OCI-LY3 (cell line): Measurements from ENCODE around the gene ABCC6.
"Not testable (repeated sequence)": the region's sequence is repeated elsewhere in the genome, so short reads cannot be mapped to it uniquely, and the experiment has no call there.

Source experiments
- EZH2phosphoT487 ChIP-seq: fragments of 200-600 bp; shearing (Covaris generic); IDR thresholded peaks from 2 replicates; pipeline ENCODE4 v1.6.1; 2018; ENCODE audit warnings: antibody characterized with exemption, mixed run types, low read depth
- TF ChIP-seq, protein P1 (sequence below): fragments of 200-600, 300-600 bp; sonication (generic); IDR thresholded peaks from 2 replicates; pipeline ENCODE4 v1.5.1; 2014; ENCODE audit warnings: antibody characterized with exemption, low read length, low read depth

DNA sequence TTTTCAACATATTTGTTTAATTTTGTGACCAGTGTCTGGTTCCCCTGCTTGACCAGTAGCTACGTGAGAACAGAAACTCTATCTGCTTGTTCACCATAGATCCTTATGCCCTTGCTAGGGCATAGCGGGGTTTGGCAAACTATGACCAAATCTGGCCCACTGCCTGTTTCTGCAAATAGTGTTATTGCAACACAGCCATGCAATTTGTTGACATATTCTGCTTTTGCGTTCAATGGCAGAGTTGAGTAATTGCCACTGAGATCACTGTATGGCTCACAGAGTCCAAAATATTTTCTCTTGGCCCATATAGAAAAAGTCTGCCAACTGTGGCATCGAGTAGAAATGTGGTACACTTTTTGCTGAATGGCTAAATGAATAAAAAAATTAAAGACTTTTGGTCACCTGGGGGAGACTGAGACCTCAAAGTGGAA, 9.4 kb downstream of the ABCC6 start:
- TF ChIP-seq, protein P1, sequence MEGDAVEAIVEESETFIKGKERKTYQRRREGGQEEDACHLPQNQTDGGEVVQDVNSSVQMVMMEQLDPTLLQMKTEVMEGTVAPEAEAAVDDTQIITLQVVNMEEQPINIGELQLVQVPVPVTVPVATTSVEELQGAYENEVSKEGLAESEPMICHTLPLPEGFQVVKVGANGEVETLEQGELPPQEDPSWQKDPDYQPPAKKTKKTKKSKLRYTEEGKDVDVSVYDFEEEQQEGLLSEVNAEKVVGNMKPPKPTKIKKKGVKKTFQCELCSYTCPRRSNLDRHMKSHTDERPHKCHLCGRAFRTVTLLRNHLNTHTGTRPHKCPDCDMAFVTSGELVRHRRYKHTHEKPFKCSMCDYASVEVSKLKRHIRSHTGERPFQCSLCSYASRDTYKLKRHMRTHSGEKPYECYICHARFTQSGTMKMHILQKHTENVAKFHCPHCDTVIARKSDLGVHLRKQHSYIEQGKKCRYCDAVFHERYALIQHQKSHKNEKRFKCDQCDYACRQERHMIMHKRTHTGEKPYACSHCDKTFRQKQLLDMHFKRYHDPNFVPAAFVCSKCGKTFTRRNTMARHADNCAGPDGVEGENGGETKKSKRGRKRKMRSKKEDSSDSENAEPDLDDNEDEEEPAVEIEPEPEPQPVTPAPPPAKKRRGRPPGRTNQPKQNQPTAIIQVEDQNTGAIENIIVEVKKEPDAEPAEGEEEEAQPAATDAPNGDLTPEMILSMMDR = not testable (repeated sequence)
- TF ChIP-seq EZH2phosphoT487 = not testable (repeated sequence)
